Ascending aorta (tissue), 2 donors: ENCODE results near the gene GALNT13. TPM values are rescaled to one million over a fixed set of nuclear protein-coding genes. Genes with fewer than 3 reads are reported as not detected.

Source experiments
- DNase-seq, 2 donors: peaks; one replicate each; pipeline ENCODE4 v3.0.0-alpha.2; 2019; ENCODE audit warnings: low spot score in 2 of 2
- H3K27ac ChIP-seq, 2 donors: fragments of 200-600 bp; sonication (generic); one replicate each; pipeline ENCODE4 v1.5.1; 2016 to 2017; ENCODE audit warnings: mild to moderate bottlenecking in 1 of 2
- H3K27me3 ChIP-seq: fragments of 200-600 bp; sonication (generic); one replicate; pipeline ENCODE4 v1.5.1; 2017
- H3K36me3 ChIP-seq, 2 donors: fragments of 200-600 bp; sonication (generic); one replicate each; pipeline ENCODE4 v1.5.1; 2016
- H3K4me1 ChIP-seq, 2 donors: fragments of 200-600 bp; sonication (generic); one replicate each; pipeline ENCODE4 v1.5.1; 2016 to 2017; ENCODE audit warnings: mild to moderate bottlenecking in 1 of 2
- H3K4me3 ChIP-seq, 2 donors: fragments of 200-600 bp; sonication (generic); one replicate each; pipeline ENCODE4 v1.5.1; 2016 to 2017; ENCODE audit warnings: mild to moderate bottlenecking in 1 of 2
- H3K9me3 ChIP-seq, 2 donors: fragments of 200-600 bp; sonication (generic); one replicate each; pipeline ENCODE4 v1.5.1; 2016
- intact Hi-C: fragments of 100-400 bp; cut with DNase I; formaldehyde crosslinking; loops from one replicate; pipeline ENCODE4 v1.15.1; 2023
- total RNA-seq: library from RNA; depleted of rRNA; stranded (reverse); fragments of >200 nt; gene quantifications from one replicate; pipeline ENCODE4 v1.1.0, GENCODE V29; 2016
- TF ChIP-seq, protein P1 (sequence below), 3 experiments: fragments of 200-600 bp in 2 of 3; fragments of 450-650 bp in 1 of 3; sonication (generic) in 2 of 3; IDR thresholded peaks; one replicate each; pipeline ENCODE4 v1.5.1; 2016 to 2019; ENCODE audit warnings: antibody characterized with exemption in 3 of 3, mild to moderate bottlenecking in 1 of 3, moderate library complexity in 1 of 3

Gene GALNT13
- total RNA-seq, 1 donor from 2014 or later: not detected

DNA sequence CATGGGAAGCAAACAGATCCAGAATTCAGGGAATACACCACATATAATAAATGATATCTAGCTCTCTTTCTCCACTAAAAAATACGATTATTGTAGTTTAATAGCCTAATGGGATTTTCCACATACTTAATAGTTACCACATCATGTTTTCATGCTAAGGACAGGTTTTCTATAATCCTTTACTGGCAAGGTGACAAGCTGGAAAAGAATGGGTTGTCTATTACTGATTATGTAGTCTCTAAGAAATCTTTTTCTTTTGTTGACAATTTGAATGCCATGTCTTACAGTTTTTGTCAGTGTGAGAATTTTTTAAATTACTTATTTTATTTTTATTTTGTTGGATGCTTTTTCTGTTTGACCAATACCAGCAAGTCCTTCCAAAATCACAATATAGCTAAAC is 177.8 kb downstream of the GALNT13 start:
- intact Hi-C loops: no loop called here
- H3K9me3 ChIP-seq: no peaks in the 10 kb centered on the region
- no peaks in the 10 kb centered on the region for H3K4me1 ChIP-seq
- H3K4me3 ChIP-seq: no peak overlapping the region
- TF ChIP-seq, protein P1, sequence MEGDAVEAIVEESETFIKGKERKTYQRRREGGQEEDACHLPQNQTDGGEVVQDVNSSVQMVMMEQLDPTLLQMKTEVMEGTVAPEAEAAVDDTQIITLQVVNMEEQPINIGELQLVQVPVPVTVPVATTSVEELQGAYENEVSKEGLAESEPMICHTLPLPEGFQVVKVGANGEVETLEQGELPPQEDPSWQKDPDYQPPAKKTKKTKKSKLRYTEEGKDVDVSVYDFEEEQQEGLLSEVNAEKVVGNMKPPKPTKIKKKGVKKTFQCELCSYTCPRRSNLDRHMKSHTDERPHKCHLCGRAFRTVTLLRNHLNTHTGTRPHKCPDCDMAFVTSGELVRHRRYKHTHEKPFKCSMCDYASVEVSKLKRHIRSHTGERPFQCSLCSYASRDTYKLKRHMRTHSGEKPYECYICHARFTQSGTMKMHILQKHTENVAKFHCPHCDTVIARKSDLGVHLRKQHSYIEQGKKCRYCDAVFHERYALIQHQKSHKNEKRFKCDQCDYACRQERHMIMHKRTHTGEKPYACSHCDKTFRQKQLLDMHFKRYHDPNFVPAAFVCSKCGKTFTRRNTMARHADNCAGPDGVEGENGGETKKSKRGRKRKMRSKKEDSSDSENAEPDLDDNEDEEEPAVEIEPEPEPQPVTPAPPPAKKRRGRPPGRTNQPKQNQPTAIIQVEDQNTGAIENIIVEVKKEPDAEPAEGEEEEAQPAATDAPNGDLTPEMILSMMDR (IDR thresholded peaks at IDR 0.05): no peak
- H3K36me3 ChIP-seq: no peaks in the 10 kb centered on the region
- H3K27ac ChIP-seq: no peak overlapping the region
- no peaks in the 10 kb centered on the region for H3K27me3 ChIP-seq
- no peak for DNase-seq

DNA sequence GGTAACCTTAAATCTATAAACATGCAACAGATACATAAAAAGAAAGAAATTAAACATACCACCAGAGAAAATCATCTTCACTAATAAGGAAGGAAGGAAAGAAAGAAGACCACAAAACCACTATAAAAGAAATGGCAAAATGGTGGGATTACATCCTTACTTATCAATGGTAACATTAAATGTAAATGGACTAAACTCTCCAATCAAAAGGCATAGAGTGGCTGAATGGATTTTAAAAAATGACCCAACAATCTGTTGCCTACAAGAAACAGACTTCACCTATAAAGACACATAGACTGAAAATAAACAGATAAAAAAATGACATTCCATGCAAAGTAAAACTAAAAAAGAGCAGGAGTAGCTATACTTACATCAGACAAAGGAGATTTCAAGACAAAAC is 195.4 kb downstream of the GALNT13 start:
- intact Hi-C loops: no loop called here

DNA sequence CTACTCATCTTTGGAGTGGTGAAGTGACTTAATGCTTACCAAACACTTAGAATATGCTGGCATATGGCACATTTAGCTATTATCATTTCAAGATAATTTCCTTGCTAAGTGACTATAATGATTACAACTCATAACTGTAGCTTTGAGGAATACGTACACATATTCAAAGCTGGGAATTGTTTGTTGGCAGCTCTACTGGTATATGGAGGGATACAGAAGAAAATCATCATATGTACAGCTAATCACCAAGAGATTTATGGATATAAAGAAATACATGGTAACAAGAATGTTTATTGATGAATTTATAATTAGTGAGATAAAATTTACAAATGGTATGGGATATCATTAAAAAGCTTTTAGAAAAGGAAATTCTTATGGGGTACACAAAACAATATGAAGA is 207.2 kb downstream of the GALNT13 start:
- TF ChIP-seq, protein P1 (IDR thresholded peaks at IDR 0.05): no peak
- Histone ChIP-seq H3K27me3 (no peaks in the 10 kb centered on the region), H3K4me1 (no peaks in the 10 kb centered on the region), H3K4me3 (no peak overlapping the region), H3K36me3 (no peaks in the 10 kb centered on the region), H3K9me3 (no peaks in the 10 kb centered on the region), H3K27ac (no peak overlapping the region)
- intact Hi-C loops: no loop called here
- no peak for DNase-seq

More for the DNA sequence above, 195.4 kb downstream of the GALNT13 start:
- no peak overlapping the region for H3K27ac ChIP-seq
- H3K36me3 ChIP-seq: no peaks in the 10 kb centered on the region
- no peak for DNase-seq
- H3K9me3 ChIP-seq: no peaks in the 10 kb centered on the region
- no peaks in the 10 kb centered on the region for H3K27me3 ChIP-seq
- H3K4me3 ChIP-seq: no peak overlapping the region
- H3K4me1 ChIP-seq: no peaks in the 10 kb centered on the region
- TF ChIP-seq, protein P1 (IDR thresholded peaks at IDR 0.05): no peak

DNA sequence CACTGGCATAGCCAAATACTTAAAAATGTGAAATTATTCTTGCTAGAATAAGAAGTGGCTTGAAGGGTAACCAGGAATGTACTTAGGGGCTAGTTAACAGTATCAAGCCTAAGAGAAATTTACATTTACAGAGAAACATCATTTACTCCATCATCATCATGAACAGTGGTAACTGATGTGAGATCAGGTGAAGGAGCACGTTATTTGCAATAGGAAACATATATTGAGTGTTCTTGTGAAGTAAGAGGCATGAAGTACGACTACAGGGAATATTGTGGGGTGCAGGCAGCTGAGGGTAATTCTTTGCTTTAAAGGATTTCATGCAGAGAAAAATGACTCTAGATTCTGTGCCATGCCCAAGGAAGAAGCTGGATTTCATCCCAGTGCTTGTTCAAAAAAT is 220.8 kb downstream of the GALNT13 start:
- intact Hi-C loops: no loop called here
- DNase-seq: no peak
- Histone ChIP-seq H3K9me3 (no peaks in the 10 kb centered on the region), H3K36me3 (no peaks in the 10 kb centered on the region), H3K27me3 (no peaks in the 10 kb centered on the region), H3K27ac (no peak overlapping the region), H3K4me3 (no peak overlapping the region), H3K4me1 (no peaks in the 10 kb centered on the region)
- TF ChIP-seq, protein P1 (IDR thresholded peaks at IDR 0.05): no peak

DNA sequence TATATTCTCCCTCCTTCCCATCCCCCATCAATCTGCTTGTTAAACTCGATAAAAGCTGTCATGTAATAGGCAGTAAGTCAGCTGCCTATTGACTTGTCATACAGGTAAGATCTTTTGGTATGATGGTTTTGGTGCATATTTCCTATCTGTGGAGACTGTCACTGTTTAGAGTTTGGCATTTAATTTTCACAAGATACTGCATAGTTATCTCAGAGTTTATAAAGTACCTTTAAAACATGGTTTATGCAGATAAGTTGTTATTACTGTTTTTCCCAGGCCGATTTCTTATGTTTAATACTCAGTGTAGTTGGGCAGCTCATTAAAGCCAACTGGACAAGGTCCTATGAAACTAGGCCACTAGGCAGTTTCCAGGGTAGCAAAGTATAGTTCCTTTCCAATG is 222.1 kb downstream of the GALNT13 start:
- H3K27me3 ChIP-seq: no peaks in the 10 kb centered on the region
- H3K27ac ChIP-seq: no peak overlapping the region
- H3K4me3 ChIP-seq: no peak overlapping the region
- H3K36me3 ChIP-seq: no peaks in the 10 kb centered on the region
- intact Hi-C loops: no loop called here
- TF ChIP-seq, protein P1 (IDR thresholded peaks at IDR 0.05): no peak
- no peak for DNase-seq
- H3K9me3 ChIP-seq: no peaks in the 10 kb centered on the region
- H3K4me1 ChIP-seq: no peaks in the 10 kb centered on the region

DNA sequence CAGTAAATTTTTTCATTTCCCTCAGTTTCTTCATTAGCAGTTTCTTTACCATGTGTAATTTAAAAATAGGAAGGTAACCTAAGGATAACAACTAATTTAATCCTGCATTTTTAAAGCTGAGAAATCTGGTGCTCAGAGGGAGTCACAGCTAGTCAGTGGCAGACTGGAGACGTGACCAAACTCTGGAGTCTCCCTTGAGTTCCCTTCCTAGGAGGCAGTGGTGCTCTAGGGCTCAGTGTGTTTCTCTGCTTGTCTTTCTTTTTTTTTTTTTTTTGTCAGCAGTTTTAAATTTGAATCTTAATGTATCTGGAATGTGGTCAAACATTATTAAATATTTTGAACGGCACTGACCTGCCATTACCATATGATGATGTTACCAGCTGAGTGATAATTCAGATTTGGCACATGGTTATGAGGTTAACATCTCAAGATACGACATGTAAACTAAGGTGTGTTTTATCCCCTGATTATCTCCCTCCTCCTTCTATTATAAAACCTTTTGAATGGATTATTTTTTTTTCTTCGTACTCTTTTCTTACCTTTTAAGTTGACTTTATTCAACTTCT is 226.2 kb downstream of the GALNT13 start:
- Histone ChIP-seq H3K36me3 (no peaks in the 10 kb centered on the region), H3K27me3 (no peaks in the 10 kb centered on the region), H3K9me3 (peaks cover 0 to 6% of the 10 kb centered on the region in 2 donors), H3K27ac (no peak overlapping the region), H3K4me1 (no peaks in the 10 kb centered on the region), H3K4me3 (no peak overlapping the region)
- TF ChIP-seq, protein P1 (IDR thresholded peaks at IDR 0.05): no peak
- no peak for DNase-seq
- intact Hi-C loops: no loop called here
